SK-N-MC (cell line): Measurements from ENCODE around the gene ST8SIA6.

Source experiments
- EZH2 ChIP-seq: fragments of 200-600 bp; sonication (generic); IDR thresholded peaks from one replicate; pipeline ENCODE4 v1.6.1; 2017; ENCODE audit warnings: antibody characterized with exemption
- POLR2AphosphoS5 ChIP-seq: IDR thresholded peaks from 2 replicates; pipeline ENCODE4 v1.6.1; 2012; ENCODE audit warnings: mild to moderate bottlenecking, low read depth, low read length, borderline replicate concordance

DNA sequence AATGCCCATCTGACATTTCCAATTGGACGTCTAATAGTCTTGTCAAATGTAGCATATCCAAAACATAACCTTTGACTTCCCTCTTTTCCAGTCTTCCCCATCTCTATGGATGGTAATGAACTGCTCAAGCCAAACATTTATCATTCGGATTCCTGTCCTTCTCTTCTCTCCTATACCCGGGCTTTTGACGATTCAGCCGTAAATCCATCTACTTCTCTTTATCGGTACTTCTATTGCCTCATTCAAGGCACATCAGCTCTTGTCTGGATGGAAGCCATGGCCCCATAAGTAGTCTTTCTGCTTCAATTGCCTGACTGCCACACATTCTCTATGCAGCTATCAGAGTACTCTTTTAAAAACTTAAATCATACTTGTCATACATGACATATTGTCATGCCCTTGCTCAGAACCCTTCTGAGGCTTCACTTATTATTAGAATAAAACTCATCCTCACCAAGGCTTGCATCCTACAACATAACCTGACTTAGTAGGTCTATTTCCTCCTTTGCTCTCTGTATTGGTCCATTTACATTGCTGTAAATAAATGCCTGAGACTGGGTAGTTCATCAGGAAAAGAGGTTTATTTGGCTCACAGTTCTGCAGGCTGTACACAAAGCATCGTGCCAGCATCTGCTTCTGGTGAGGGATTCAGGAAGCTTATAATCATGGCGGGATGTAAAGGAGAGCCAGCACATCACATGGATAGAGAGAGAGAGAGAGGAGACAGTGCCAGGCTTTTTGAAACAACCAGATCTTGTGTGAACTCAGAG, 37.8 kb downstream of the ST8SIA6 start:
- TF ChIP-seq EZH2, result no peak
- TF ChIP-seq POLR2AphosphoS5, result no peak
